Esophagus squamous epithelium (tissue), 4 donors: ENCODE measurements around the gene ADSS2.

Experiments used
- POLR2A ChIP-seq, 4 donors: fragments of 450-650 bp; IDR thresholded peaks; one replicate each; pipeline ENCODE4 v1.6.1; 2017; ENCODE audit warnings: antibody characterized with exemption in 4 of 4, mild to moderate bottlenecking in 4 of 4, moderate library complexity in 3 of 4
- TF ChIP-seq, protein P1 (sequence below), 6 experiments: fragments of 450-650 bp in 4 of 6; fragments of 200-600 bp in 2 of 6; sonication (generic) in 2 of 6; IDR thresholded peaks; one replicate each; pipeline ENCODE4 v1.5.1; 2016 to 2019; ENCODE audit warnings: antibody characterized with exemption in 6 of 6, mild to moderate bottlenecking in 4 of 6, moderate library complexity in 4 of 6

DNA sequence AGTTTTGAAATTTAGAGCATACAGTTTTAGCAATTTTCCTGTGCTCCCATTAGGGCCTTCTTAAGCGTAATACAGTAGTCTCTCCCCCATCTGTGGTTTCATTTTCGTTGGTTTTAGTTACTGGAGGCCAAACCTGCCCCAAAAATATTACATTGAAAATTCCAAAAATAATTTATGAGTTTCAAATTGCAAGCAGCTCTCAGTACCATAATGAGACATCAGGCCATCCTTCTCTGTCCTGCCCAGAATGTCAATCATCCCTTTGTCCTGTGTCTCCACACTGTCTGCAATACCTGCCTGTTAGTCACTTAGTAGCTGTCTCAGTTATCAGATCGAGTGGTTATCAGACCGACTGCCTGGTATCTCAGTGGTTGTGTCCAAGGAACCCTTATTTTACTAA, 45.4 kb downstream of the ADSS2 start:
- TF ChIP-seq, protein P1, sequence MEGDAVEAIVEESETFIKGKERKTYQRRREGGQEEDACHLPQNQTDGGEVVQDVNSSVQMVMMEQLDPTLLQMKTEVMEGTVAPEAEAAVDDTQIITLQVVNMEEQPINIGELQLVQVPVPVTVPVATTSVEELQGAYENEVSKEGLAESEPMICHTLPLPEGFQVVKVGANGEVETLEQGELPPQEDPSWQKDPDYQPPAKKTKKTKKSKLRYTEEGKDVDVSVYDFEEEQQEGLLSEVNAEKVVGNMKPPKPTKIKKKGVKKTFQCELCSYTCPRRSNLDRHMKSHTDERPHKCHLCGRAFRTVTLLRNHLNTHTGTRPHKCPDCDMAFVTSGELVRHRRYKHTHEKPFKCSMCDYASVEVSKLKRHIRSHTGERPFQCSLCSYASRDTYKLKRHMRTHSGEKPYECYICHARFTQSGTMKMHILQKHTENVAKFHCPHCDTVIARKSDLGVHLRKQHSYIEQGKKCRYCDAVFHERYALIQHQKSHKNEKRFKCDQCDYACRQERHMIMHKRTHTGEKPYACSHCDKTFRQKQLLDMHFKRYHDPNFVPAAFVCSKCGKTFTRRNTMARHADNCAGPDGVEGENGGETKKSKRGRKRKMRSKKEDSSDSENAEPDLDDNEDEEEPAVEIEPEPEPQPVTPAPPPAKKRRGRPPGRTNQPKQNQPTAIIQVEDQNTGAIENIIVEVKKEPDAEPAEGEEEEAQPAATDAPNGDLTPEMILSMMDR (IDR thresholded peaks at IDR 0.05): no peak
- no peak for TF ChIP-seq POLR2A (IDR thresholded peaks at IDR 0.05)
